ENCODE results near the gene CISH.

CISH gene

GRCh38 chr3:50611464-50612233, at the start of gene CISH:
Gene CISH, minus strand, starts transcription at chr3:50611774. Its CDS starts 124 bp downstream, at chr3:50611650.
- peak; percentile 31 to 94 (median 81) for DNase-seq

GRCh38 chr3:50660386-50660785, 48.8 kb upstream of the CISH start:
- DNase-seq: no peak

GRCh38 chr3:50658831-50659230, 47.3 kb upstream of the CISH start:
- DNase-seq: no peak

GRCh38 chr3:50658416-50658815, 46.8 kb upstream of the CISH start:
- no peak for DNase-seq

GRCh38 chr3:50657816-50658215, 46.2 kb upstream of the CISH start:
- DNase-seq: no peak

- DNase-seq: no peak
Measured at GRCh38 chr3:50657407-50657806, 45.8 kb upstream of the CISH start.

- DNase-seq: no peak
Measured at GRCh38 chr3:50656417-50657195, 45.0 kb upstream of the CISH start.

- DNase-seq: no peak
Measured at GRCh38 chr3:50655009-50655830, 43.6 kb upstream of the CISH start.

- no peak for DNase-seq
Measured at GRCh38 chr3:50653937-50654595, 42.5 kb upstream of the CISH start.

- peak in 5 of 51 donors; percentile 4 to 31 (median 12) for DNase-seq
Measured at GRCh38 chr3:50652709-50653108, 41.1 kb upstream of the CISH start.

- DNase-seq: peak in 20 of 51 donors; percentile 12 to 55 (median 28)
Measured at GRCh38 chr3:50651920-50652529, 40.5 kb upstream of the CISH start.

GRCh38 chr3:50651445-50651844, 39.9 kb upstream of the CISH start:
- DNase-seq: no peak

- no peak for DNase-seq
Measured at GRCh38 chr3:50650018-50650417, 38.4 kb upstream of the CISH start.

GRCh38 chr3:50649451-50649931, 37.9 kb upstream of the CISH start:
- DNase-seq: peak in 37 of 51 donors; percentile 12 to 86 (median 44)

GRCh38 chr3:50648944-50649343, 37.4 kb upstream of the CISH start:
- no peak for DNase-seq

- peak in 21 of 51 donors; percentile 4 to 59 (median 26) for DNase-seq
Measured at GRCh38 chr3:50648313-50648712, 36.7 kb upstream of the CISH start.

- DNase-seq: no peak
Measured at GRCh38 chr3:50645378-50645777, 33.8 kb upstream of the CISH start.

- peak in 1 of 51 donors; percentile 16 for DNase-seq
Measured at GRCh38 chr3:50644561-50644960, 33.0 kb upstream of the CISH start.

- no peak for DNase-seq
Measured at GRCh38 chr3:50642382-50642781, 30.8 kb upstream of the CISH start.

GRCh38 chr3:50639055-50639494, 27.5 kb upstream of the CISH start:
- peak in 1 of 51 donors; percentile 23 for DNase-seq

GRCh38 chr3:50637945-50638344, 26.4 kb upstream of the CISH start:
- no peak for DNase-seq

All from hypothalamus (tissue), 51 donors.